HG02642 (cell line): Measurements from ENCODE around the gene STIL.
"Not testable (repeated sequence)": the region's sequence is repeated elsewhere in the genome, so short reads cannot be mapped to it uniquely, and the experiment has no call there.

Experiments
- ATAC-seq: cut with Tn5 transposase; IDR thresholded peaks from one replicate; pipeline ENCODE4 v1.9.1; 2021; ENCODE audit warnings: mild to moderate bottlenecking; ENCODE audit not compliant: unreplicated experiment, poor library complexity

STIL gene

GRCh38 chr1:47313915-47314664 lies at the start of gene STIL:
TSS of gene STIL (minus strand) at chr1:47314147. CDS start at chr1:47310319, 3,828 bp downstream.
- ATAC-seq, result peak; percentile 98

- ATAC-seq, result no peak
Measured at GRCh38 chr1:47362828-47363227, 48.9 kb upstream of the STIL start.

GRCh38 chr1:47361380-47361779 lies 47.4 kb upstream of the STIL start:
- ATAC-seq, result no peak

GRCh38 chr1:47351305-47351704 lies 37.4 kb upstream of the STIL start:
- peak; percentile 89 for ATAC-seq

- no peak for ATAC-seq
Measured at GRCh38 chr1:47348246-47348645, 34.3 kb upstream of the STIL start.

GRCh38 chr1:47347735-47348134 lies 33.8 kb upstream of the STIL start:
- ATAC-seq, result no peak

- ATAC-seq, result not testable (repeated sequence)
Measured at GRCh38 chr1:47346979-47347378, 33.0 kb upstream of the STIL start.

GRCh38 chr1:47340227-47340626 lies 26.3 kb upstream of the STIL start:
- ATAC-seq, result no peak

- no peak for ATAC-seq
Measured at GRCh38 chr1:47338249-47339077, 24.5 kb upstream of the STIL start.

- no peak for ATAC-seq
Measured at GRCh38 chr1:47337350-47337749, 23.4 kb upstream of the STIL start.

- no peak for ATAC-seq
Measured at GRCh38 chr1:47334765-47335435, 21.0 kb upstream of the STIL start.

- peak; percentile 90 for ATAC-seq
Measured at GRCh38 chr1:47333922-47334764, 20.2 kb upstream of the STIL start.

- ATAC-seq, result peak; percentile 79
Measured at GRCh38 chr1:47333578-47333921, 19.6 kb upstream of the STIL start, which contains the start of gene CMPK1. TSS of gene CMPK1 (plus strand) at chr1:47333790. CDS start at chr1:47333946, 156 bp downstream.

GRCh38 chr1:47332779-47333577 lies 19.0 kb upstream of the STIL start:
- ATAC-seq, result no peak

- no peak for ATAC-seq
Measured at GRCh38 chr1:47331875-47332274, 17.9 kb upstream of the STIL start.

- no peak for ATAC-seq
Measured at GRCh38 chr1:47330212-47330611, 16.3 kb upstream of the STIL start.

GRCh38 chr1:47328992-47329391 lies 15.0 kb upstream of the STIL start:
- no peak for ATAC-seq

GRCh38 chr1:47326271-47326670 lies 12.3 kb upstream of the STIL start:
- ATAC-seq, result no peak

GRCh38 chr1:47325528-47325927 lies 11.6 kb upstream of the STIL start:
- ATAC-seq, result no peak
